Tibial nerve (tissue), 4 donors: ENCODE data around the gene DDX17.

Experiments used
- EP300 ChIP-seq, 2 donors: sonication (generic); formaldehyde crosslinking; IDR thresholded peaks; one replicate each; pipeline ENCODE4 v1.6.1; 2017; ENCODE audit warnings: antibody characterized with exemption in 2 of 2, mild to moderate bottlenecking in 1 of 2
- POLR2A ChIP-seq, 2 donors: fragments of 450-650 bp; IDR thresholded peaks; one replicate each; pipeline ENCODE4 v1.6.1; 2017; ENCODE audit warnings: antibody characterized with exemption in 2 of 2, mild to moderate bottlenecking in 2 of 2, moderate library complexity in 2 of 2
- TF ChIP-seq, protein P1 (sequence below), 5 experiments: fragments of 200-600 bp in 3 of 5; fragments of 450-650 bp in 2 of 5; sonication (generic) in 3 of 5; IDR thresholded peaks; one replicate each; pipeline ENCODE4 v1.5.1; 2016 to 2019; ENCODE audit warnings: antibody characterized with exemption in 5 of 5, mild to moderate bottlenecking in 3 of 5, moderate library complexity in 2 of 5

DNA sequence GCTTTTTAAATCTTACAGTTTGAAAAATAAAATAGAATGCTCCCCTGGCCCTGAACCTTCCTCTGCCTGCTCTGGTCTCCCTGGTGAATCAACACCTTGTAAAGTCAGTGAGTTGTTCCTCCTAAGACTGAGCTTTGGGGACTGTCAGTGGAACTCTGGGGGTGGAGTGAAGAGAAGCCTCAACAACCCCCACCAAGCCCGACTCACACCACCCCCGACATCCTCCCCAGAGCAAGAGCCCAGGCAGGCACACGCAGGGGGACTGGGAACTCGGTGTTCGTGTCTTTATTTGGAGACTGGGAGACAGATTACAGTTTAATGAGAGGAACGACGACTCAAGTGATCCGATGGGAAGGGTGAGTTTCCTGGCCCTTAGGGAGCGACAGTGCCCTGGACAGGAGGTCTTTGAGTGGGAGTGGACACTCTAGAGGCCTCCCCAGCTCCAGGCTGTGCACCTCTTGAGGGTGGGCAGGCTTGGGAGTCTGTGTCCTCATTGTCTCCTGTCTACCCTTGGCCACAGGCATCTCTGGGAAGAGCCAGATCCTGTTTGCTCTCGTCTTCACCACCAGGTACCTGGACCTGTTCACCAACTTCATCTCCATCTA is 32.0 kb downstream of the DDX17 start:
- TF ChIP-seq, protein P1, sequence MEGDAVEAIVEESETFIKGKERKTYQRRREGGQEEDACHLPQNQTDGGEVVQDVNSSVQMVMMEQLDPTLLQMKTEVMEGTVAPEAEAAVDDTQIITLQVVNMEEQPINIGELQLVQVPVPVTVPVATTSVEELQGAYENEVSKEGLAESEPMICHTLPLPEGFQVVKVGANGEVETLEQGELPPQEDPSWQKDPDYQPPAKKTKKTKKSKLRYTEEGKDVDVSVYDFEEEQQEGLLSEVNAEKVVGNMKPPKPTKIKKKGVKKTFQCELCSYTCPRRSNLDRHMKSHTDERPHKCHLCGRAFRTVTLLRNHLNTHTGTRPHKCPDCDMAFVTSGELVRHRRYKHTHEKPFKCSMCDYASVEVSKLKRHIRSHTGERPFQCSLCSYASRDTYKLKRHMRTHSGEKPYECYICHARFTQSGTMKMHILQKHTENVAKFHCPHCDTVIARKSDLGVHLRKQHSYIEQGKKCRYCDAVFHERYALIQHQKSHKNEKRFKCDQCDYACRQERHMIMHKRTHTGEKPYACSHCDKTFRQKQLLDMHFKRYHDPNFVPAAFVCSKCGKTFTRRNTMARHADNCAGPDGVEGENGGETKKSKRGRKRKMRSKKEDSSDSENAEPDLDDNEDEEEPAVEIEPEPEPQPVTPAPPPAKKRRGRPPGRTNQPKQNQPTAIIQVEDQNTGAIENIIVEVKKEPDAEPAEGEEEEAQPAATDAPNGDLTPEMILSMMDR (IDR thresholded peaks at IDR 0.05), result no peak
- TF ChIP-seq POLR2A (IDR thresholded peaks at IDR 0.05), result no peak
- no peak for TF ChIP-seq EP300 (IDR thresholded peaks at IDR 0.05)
